Prostate gland (tissue), 2 donors: ENCODE measurements around the gene MACROH2A2.

Experiments
- POLR2AphosphoS5 ChIP-seq: sonication (generic); formaldehyde crosslinking; IDR thresholded peaks from one replicate; pipeline ENCODE4 v1.6.1; 2017; ENCODE audit warnings: antibody characterized with exemption
- TF ChIP-seq, protein P1 (sequence below), 4 experiments: fragments of 200-600 bp in 2 of 4; fragments of 450-650 bp in 2 of 4; sonication (generic) in 2 of 4; IDR thresholded peaks; 1 replicate in 3 of 4; 2 replicates in 1 of 4; pipeline ENCODE4 v1.5.1; 2016 to 2019; ENCODE audit warnings: antibody characterized with exemption in 4 of 4, mild to moderate bottlenecking in 2 of 4, moderate library complexity in 2 of 4

- TF ChIP-seq, protein P1, sequence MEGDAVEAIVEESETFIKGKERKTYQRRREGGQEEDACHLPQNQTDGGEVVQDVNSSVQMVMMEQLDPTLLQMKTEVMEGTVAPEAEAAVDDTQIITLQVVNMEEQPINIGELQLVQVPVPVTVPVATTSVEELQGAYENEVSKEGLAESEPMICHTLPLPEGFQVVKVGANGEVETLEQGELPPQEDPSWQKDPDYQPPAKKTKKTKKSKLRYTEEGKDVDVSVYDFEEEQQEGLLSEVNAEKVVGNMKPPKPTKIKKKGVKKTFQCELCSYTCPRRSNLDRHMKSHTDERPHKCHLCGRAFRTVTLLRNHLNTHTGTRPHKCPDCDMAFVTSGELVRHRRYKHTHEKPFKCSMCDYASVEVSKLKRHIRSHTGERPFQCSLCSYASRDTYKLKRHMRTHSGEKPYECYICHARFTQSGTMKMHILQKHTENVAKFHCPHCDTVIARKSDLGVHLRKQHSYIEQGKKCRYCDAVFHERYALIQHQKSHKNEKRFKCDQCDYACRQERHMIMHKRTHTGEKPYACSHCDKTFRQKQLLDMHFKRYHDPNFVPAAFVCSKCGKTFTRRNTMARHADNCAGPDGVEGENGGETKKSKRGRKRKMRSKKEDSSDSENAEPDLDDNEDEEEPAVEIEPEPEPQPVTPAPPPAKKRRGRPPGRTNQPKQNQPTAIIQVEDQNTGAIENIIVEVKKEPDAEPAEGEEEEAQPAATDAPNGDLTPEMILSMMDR (IDR thresholded peaks at IDR 0.05): no peak
- TF ChIP-seq POLR2AphosphoS5: no peak
Observed at GRCh38 chr10:70064486-70064885, 11.8 kb downstream of the MACROH2A2 start.
